NCI-H460 (cell line): ENCODE data around the gene TSPAN15. TPM values are rescaled to one million over a fixed set of nuclear protein-coding genes. Genes with fewer than 3 reads are reported as not detected.

Experiments used
- DNase-seq: peaks from one replicate; pipeline ENCODE4 v3.0.0-alpha.2; 2016; ENCODE audit warnings: low read depth; ENCODE audit errors: extremely low read depth
- total RNA-seq: library from RNA; depleted of rRNA; stranded (reverse); fragments of >200 nt; shearing (Covaris generic); gene quantifications from 2 replicates; pipeline ENCODE4 v1.2.3, GENCODE V29; 2014

Gene TSPAN15
- total RNA-seq, 1 experiment from 2014 or later = 11.5 TPM

DNA sequence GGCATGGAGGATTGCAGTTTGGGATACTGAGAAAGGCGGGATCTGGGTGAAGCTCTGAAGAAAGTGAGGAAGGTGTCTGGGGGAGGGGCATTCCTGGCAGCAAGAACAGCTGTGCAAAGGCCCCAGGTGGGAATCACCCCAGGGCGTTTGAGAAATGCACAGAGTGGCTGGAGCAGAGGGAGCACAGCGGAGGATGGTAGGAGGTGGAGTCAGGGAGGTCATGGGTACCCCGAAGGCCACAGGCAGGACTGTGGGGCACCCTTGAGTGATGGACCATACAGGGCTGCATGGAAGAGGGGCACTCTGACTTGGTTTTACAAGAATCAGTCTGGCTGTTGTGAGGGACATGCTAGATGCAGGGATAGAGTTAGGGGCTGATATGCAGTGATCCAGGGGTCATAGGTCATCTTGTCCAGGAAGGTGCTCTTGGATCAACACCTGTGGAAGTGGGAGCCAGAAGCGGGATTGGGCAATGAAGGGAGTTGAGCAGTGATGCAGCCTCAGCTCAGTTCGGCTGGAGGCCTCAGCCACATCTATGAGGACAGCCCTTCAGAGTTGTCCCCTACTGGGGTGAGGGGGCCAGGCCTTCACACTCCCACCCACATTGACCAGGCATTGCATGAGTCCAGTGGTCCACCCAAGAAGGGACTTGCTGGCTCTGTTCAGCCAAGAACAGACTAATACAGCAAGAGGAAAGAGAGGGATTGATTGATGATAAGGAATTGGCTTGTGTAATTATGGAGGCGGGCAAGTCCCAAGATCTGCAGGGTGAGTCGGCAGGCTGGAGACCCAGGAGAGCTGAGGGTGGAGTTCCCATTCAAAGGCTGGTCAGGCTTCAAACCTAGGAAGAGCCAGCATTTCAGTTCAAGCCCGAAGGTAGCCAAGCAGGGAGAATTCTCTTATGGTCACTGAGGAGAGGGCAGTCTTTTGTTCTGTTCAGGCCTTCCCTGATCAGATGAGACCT lies 48.7 kb downstream of the TSPAN15 start:
- no peak for DNase-seq

DNA sequence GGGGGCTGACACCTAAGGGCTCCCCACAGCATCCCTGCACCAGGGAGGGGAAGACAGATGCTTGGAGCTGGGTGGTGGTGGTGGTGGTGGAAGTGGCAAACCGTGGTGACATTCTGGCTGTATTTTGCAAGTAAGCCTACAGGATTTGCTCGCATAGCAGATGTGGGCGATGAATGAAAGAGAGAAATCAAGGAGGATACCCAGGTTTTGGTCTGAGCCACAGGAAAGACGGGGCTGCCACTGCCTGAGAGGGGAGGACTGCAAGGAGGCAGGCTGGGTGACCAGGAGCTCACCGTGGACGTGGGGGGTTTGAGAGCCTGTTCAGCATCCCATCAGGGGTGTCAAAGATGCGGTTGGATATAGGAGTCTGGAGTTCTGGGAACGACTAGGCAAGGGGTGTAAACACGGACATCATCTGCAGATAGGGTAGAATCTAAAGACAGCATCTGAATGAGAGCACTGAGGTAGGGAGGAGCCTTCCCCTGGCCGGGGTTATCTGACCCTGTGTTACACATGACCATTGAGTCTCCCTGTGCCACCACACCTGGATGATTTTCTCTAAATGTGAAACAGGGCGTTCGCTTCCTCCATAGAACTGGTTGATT lies 49.7 kb downstream of the TSPAN15 start:
- DNase-seq = no peak

DNA sequence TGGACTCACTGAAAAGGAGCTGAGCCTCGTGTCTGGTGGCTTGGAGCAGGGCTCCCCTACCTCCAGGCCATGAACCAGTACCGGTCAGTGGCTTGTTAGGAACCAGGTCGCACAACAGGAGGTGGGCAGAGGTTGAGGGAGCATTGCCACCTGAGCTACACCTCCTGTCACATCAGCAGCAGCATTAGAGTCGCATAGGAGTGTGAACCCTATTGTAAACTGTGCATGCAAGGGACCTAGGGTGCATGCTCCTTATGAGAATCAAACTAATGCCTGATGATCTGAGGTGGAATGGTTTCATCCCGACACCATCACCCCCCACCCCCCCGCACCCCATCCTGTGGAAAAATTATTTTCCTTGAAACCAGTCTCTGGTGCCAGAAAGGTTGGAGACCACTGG lies 50.4 kb downstream of the TSPAN15 start:
- no peak for DNase-seq

DNA sequence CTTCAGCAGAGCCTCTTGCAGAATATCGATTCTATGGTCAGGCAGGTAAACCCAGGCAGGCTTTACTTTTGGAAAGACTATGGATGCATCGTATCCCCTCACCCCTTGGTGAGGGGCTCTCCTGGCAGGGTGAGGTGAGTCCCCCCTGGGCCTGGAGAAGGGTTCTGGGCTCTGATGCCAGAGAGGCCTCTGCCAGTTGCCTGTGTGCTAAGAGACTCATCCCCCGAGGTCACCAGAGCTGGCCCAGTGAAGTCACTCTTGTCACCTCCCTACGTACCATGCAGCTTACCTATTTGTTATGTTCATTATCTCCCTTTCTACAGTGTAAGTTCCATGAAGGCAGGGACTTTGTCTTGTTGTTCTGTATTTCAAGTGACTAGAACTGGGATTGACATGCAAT lies 51.3 kb downstream of the TSPAN15 start:
- no peak for DNase-seq

DNA sequence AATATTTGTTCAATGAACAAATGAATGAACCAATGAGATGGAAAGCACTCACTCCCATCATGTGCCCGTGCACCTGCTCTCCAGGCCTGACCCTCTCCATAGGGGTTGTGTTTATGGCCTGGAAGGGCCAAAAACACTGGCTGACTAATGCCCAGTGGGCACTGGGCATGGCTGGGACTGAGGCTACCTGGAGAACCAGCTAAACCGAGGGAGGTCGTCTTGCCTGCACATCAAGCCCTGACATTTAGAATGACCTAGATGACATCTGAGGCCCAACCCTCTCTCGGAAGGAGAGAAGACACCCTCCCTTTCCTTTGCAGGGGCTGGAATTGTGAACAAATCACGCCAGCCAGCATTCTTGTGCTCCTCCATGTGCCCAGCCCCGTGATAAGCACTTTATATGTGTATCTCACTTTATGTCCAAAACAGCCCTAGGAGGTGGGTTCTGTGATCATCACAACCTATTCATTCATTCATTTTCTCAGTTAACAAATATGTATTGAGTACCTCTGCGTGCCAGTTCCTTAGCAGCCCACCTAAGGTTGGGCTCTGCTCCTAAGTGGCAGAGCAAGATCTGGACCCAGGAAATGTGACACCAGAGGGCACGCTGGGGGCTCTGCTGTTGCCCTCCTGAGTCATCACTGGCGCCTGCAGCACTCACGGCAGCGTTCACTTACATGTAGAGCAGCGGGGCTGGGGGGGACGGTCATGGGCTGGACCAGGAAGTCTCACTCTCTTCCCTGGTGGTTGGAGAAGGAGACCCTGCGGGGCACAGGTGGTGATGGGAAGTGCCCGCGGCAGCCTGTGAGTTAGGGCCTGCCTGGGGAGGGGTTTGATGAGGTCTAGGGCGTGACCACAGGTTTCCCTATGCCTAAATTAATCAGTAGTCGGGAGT lies 52.0 kb downstream of the TSPAN15 start:
- no peak for DNase-seq

DNA sequence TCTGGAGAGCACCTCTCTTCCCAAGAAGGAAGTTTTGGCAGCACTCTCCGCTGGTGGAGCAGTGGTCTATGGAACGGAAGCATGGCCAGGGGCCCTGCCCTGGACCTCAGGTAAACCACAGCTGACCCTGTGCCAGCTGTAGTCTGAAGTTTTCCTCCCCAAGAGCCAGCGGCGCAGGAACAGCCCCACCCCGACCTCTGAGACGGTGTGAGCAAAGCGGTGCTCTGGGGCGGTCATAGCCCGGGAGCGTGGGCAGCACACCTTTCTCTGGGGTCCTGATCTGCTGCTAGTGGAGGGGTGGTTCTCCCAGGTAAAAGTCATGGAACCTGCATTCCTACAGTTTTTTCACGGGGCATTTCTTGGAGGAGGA lies 52.6 kb downstream of the TSPAN15 start:
- DNase-seq = no peak

DNA sequence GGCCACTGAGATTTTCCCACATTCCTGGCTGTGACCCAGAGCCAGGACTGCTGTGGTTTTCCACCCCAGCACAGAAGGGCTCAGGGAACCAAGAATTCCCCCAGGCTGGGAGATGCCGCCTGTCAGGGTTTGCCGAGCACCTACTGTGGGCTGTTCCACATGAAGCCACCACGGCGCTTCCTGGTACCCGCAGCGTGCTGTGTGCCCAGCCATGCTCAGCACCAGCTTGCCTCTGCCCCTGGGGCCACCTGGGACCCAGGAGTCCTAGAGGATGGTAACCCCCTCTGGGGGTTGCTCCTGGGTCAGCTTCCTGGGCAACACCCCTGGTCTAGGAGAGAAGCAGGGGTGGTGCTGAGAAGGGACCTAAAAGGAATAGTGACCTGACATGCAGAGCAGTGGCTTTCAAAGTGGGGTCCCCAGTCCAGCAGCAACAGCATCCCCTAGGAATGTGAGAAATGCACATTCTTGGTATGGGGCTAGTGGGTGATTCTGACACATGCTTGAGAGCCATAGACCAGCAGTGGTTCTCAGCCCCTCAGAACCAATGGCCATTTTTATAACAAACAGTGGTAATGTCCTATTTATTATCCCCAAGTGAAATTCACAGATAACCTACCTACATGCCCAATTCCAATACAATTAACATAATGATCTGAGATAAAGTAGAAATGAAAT lies 53.4 kb downstream of the TSPAN15 start:
- DNase-seq = no peak

DNA sequence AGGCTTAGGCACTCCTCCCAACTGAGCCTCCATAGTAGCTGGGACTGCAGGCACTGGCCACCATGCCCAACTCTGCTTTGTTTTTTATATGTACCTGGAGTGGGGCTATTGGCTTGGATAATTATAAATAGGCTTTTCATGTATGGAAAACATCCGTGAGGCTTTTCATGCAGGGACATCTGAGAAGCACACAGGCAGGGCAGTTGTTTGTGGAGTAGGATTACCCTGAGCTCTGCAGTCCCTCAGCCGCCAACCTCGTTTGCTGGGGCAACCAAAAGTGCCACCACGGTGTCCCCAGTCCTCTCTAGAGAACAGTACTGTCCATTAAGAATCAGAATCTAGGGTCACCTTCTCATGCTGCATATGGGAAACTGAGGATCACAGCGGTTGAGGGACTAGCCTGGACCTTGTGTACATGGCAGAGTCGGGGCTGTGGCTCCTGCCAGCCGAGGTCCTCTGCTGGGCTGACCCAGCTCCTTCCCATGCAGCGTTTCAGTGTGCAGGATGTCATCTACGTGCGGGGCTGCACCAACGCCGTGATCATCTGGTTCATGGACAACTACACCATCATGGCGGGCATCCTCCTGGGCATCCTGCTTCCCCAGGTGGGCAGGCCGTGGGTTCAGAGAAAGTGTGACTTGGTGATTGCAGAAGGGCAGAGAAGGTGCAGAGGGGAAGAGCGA lies 54.5 kb downstream of the TSPAN15 start:
- no peak for DNase-seq

DNA sequence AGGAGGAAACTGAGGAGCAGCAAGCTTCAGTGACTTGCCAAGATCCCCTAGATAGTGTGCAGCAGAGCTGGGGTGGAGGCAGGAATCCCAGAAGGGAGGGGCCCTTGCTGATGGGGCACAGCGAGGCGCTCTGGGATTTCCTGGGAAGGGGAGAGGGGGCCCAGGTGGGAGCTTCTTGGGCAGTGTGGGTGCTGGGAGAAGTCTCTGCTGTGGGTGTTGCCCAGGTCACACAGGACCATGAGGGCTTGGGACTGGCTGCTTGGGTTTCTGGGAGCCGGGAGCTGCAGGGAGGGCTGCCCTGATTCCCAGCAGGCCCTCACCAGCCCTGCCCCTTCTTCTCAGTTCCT lies 55.2 kb downstream of the TSPAN15 start:
- DNase-seq = no peak

DNA sequence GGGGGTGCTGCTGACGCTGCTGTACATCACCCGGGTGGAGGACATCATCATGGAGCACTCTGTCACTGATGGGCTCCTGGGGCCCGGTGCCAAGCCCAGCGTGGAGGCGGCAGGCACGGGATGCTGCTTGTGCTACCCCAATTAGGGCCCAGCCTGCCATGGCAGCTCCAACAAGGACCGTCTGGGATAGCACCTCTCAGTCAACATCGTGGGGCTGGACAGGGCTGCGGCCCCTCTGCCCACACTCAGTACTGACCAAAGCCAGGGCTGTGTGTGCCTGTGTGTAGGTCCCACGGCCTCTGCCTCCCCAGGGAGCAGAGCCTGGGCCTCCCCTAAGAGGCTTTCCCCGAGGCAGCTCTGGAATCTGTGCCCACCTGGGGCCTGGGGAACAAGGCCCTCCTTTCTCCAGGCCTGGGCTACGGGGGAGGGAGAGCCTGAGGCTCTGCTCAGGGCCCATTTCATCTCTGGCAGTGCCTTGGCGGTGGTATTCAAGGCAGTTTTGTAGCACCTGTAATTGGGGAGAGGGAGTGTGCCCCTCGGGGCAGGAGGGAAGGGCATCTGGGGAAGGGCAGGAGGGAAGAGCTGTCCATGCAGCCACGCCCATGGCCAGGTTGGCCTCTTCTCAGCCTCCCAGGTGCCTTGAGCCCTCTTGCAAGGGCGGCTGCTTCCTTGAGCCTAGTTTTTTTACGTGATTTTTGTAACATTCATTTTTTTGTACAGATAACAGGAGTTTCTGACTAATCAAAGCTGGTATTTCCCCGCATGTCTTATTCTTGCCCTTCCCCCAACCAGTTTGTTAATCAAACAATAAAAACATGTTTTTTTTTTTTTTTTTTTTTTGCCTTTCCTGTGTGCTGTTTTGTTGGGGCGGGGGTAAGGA lies 55.8 kb downstream of the TSPAN15 start:
- DNase-seq = no peak

DNA sequence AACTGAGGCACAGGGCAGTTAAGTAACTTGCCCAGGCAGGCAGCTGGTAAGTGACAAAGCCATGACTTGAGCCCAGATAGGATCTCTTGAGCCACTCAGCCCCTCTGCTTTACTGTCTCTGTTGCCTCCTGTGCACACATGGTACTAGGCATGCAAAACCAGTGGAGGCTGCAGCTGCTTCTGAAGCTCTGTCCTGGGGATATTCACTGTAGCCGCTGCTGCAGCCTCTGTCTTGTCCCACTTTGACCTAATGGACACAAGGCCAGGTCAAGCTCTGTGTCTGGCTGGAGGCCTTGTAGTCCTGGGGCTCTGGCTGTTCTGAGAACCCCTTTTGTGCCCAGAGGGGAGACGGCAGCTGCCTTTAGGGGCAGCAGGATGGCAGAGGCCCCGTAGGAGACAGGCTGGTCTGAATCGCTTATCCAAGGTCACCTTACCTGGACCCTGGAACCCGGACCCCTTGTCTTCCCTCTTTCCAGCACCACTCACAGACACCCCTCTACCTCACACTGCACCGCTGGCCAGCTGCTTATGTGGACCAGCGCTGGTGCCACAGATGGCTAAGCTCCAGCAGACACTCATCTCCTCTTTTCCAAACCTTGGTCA lies 57.6 kb downstream of the TSPAN15 start:
- no peak for DNase-seq

DNA sequence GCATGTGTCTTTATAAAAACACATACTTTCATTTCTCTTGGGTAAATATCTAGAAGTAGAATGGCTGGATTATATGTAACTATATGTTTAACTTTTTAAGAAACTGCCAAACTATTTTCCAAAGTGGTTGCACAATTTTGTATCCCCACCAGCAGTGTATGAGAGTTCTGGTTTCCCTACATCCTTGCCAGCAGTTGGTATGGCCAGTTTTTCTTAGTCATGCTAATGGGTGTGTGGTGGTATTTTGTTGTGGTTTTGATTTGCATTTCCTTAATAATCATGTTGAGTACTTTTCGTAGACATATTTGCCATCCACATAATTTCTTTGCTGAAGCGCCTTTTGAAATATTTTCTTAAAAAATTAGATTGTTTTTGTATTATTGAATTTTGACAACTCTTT lies 61.6 kb downstream of the TSPAN15 start:
- DNase-seq = no peak

DNA sequence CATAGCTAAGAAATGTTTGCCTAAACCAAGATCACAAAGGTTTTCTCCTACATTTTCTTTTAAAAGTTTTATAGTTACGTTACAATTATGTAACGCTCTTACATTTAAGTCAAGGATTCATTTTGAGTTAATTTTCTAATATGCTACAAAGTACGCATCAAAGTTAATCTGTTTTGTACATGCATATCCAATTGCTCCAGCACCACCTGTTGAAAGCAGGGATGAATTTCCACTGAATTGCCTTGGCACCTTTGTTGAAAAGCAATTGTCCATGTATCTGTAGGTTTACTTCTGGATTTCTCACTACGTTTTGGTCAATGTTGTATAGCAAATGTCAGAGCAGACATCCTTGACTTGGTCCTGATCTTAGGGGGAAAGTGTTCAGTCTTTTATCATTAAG lies 62.4 kb downstream of the TSPAN15 start:
- DNase-seq = no peak

DNA sequence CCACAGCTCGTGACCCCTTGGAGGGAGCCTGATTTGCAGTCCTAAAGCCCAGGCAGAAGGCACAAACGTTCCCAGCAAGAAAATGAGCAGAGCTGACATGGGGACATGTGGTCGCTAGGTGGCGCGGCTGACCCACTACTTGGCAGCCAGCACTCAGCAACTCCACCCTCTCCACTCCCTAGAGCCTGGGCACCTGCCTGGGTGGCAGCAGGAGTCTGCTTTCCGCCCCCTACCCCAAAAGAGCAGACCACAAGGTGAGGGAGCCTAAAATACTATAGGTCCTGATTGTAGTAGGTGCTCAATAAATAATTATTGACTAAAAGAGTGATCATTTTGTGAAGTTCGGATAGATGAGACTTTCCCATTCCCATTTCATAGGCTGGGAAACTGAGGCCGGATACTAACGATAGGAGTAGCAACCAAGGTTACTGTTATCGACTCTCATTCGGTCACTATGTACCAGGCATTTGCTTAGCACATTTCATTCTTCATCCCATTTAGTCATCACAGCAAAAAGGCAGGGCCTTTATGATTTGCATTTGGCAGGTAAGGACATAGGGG lies 64.5 kb downstream of the TSPAN15 start:
- DNase-seq = peak; percentile 74

DNA sequence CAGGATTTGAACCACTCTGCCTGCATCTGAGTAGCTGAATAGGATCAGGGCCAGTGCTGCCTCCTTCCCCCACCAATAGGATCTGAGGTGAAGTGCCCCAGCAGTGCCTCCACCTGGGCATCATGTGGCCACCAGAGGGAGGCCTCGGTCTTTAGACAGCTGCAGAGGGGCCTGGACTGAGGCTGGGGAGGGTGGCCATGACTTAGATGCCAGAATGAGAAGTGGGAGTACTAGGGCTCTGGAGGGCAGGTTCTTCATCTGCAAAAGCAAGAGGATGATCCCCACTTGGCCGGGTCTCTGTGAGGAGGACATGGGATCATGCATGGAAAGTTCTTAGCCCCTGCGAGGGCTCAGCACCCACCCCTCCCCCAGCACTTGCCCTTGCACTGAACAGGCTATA lies 65.1 kb downstream of the TSPAN15 start:
- no peak for DNase-seq

DNA sequence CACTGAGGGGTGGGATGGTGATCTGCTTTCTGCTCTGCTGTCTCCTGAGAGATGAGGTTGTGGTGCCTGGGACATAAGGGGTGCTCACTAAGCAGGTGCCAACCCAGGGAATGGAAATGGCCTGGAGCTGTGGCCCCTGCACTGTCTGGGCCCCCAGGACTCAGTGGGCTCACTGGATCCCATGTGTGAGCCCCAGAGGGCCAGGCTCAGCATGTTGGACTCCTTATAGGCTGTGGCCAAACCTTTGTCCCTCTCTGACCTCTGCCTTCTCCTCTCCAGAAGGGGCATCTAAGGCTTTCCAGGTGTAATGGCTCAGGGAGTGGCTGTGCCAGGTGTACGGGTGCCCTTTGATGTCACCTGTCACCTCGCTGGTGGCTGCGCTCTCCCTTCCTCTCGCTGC lies 65.5 kb downstream of the TSPAN15 start:
- DNase-seq = no peak

DNA sequence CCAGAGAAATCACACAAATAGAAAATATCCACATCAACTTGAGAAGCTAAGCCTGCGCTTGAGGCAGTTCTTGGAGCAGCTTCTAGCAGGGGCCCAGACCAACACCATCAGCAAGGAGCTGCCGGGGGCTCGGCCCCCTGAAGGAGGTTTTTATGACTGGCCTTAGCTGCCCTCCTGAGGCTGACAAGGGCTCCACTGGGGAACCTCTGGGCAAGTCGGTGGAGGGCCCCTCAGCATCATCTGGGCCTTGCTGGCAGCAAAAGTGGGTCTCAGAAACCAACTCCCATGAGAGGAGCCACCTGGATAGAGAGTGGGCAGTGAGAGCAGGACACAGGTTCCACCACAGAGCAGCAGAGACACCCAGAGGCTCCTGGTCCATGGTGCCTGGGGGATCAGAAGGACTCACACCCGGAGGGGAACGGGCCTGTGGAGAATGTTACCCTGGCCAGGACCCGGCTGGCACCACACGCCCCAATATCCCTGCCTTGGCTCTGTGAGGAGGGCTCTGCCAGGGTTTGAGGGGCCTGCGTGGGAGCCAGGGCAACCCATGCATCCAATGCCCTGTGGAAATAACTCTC lies 66.1 kb downstream of the TSPAN15 start:
- no peak for DNase-seq

DNA sequence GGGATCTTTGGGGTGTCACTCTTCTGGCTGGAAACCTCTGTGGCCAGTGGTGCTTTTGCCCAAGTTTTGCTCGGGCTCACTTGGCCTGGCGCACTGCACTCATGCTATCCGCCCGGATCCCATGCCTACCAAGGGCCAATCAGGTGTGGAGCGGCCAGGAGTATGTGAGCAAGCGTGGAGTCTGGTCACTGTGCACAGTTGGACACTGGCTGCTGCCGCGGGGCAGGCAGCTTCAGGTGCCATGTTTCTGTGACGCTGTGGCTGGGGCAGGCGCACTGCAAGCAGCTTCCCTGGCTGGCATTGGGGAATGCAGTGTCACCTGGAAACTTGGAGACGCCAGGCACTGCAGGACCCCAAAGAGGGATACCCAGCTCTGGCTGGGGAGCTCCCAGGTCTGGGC lies 76.7 kb downstream of the TSPAN15 start:
- DNase-seq = no peak
